K562 (cell line): ENCODE data around the gene ZEB2. TPM values are rescaled to one million over a fixed set of nuclear protein-coding genes. Genes with fewer than 3 reads are reported as not detected.
A peak's percentile ranks its signal among the peaks of the same experiment; 100 is the strongest.

Experiments used
- ARID1B ChIP-seq: fragments of 450-650 bp; IDR thresholded peaks from 2 replicates; pipeline ENCODE4 v1.6.1; 2016; ENCODE audit warnings: antibody characterized with exemption, mild to moderate bottlenecking, inconsistent platforms
- ARID4B ChIP-seq: sonication (generic); formaldehyde crosslinking; IDR thresholded peaks from 2 replicates; pipeline ENCODE4 v1.8.0; 2022; ENCODE audit warnings: mild to moderate bottlenecking, missing genetic modification reagents
- CBFA2T3 ChIP-seq: fragments of 450-650 bp; IDR thresholded peaks from 2 replicates; pipeline ENCODE4 v1.6.1; 2017
- CREB5 ChIP-seq: fragments of 250-450 bp; sonication (Bioruptor Pico); IDR thresholded peaks from 2 replicates; pipeline ENCODE4 v1.5.0; 2020; ENCODE audit warnings: mild to moderate bottlenecking
- EP300 ChIP-seq: IDR thresholded peaks from 2 replicates; pipeline ENCODE4 v1.6.1; 2012; ENCODE audit warnings: low read length, improper control_type of control experiment
- ETS2 ChIP-seq: IDR thresholded peaks from 2 replicates; pipeline ENCODE4 v1.6.1; 2016; ENCODE audit warnings: borderline replicate concordance, missing genetic modification characterization, mild to moderate bottlenecking, moderate library complexity, missing compliant biosample characterization; ENCODE audit not compliant: poor library complexity, severe bottlenecking
- GABPB1 ChIP-seq: sonication (generic); formaldehyde crosslinking; IDR thresholded peaks from 2 replicates; pipeline ENCODE4 v1.8.0; 2022; ENCODE audit warnings: mild to moderate bottlenecking, missing genetic modification reagents
- HMBOX1 ChIP-seq: sonication (generic); IDR thresholded peaks from 2 replicates; pipeline ENCODE4 v1.6.1; 2016
- LCOR ChIP-seq: sonication (generic); formaldehyde crosslinking; IDR thresholded peaks from 2 replicates; pipeline ENCODE4 v1.8.0; 2022; ENCODE audit warnings: mild to moderate bottlenecking, missing genetic modification reagents
- NR2C2 ChIP-seq, 2 experiments: fragments of 200-800 bp in 1 of 2; sonication (Bioruptor generic) in 1 of 2; sonication (generic) in 1 of 2; formaldehyde crosslinking in 1 of 2; IDR thresholded peaks; 2 replicates each; pipeline versions ENCODE4 v1.6.1 to v1.8.0; 2016 to 2022; ENCODE audit warnings: mild to moderate bottlenecking in 1 of 2, missing compliant biosample characterization in 1 of 2, missing genetic modification characterization in 1 of 2, missing genetic modification reagents in 1 of 2
- PRPF4 ChIP-seq: fragments of 200-400 bp; formaldehyde crosslinking; IDR thresholded peaks from one replicate; pipeline ENCODE4 v1.6.1; 2017; ENCODE audit warnings: low read length, low read depth, mild to moderate bottlenecking; ENCODE audit not compliant: insufficient read depth, poor library complexity, severe bottlenecking
- PTTG1 ChIP-seq: fragments of 450-650 bp; IDR thresholded peaks from 2 replicates; pipeline ENCODE4 v1.6.1; 2016; ENCODE audit warnings: low read depth, mild to moderate bottlenecking, missing genetic modification characterization, missing compliant biosample characterization
- RBM15 ChIP-seq: fragments of 200-400 bp; formaldehyde crosslinking; IDR thresholded peaks from 2 replicates; pipeline ENCODE4 v1.6.1; 2018; ENCODE audit warnings: mild to moderate bottlenecking, low read length, moderate library complexity; ENCODE audit not compliant: insufficient read depth
- SMARCE1 ChIP-seq: fragments of 450-650 bp; IDR thresholded peaks from 2 replicates; pipeline ENCODE4 v1.7.1; 2016; ENCODE audit warnings: mild to moderate bottlenecking
- STAG1 ChIP-seq: sonication (generic); formaldehyde crosslinking; IDR thresholded peaks from 2 replicates; pipeline ENCODE4 v1.5.0; 2020; ENCODE audit warnings: missing genetic modification reagents, borderline replicate concordance
- TEAD4 ChIP-seq, 2 experiments: sonication (generic) in 1 of 2; formaldehyde crosslinking in 1 of 2; IDR thresholded peaks; 2 replicates each; pipeline versions ENCODE4 v1.6.1 to v1.8.0; 2012 to 2022; ENCODE audit warnings: borderline replicate concordance in 1 of 2, inconsistent platforms in 1 of 2, low read length in 1 of 2, mild to moderate bottlenecking in 1 of 2, missing genetic modification reagents in 1 of 2
- THRB ChIP-seq: fragments of 450-650 bp; formaldehyde crosslinking; conservative IDR thresholded peaks from 2 replicates; pipeline ENCODE4 v1.4.0; 2022; ENCODE audit warnings: mild to moderate bottlenecking, missing genetic modification characterization
- ZEB2 ChIP-seq: fragments of 450-650 bp; IDR thresholded peaks from 2 replicates; pipeline ENCODE4 v1.6.1; 2016
- ZNF23 ChIP-seq: fragments of 250-450 bp; sonication (Bioruptor Pico); IDR thresholded peaks from 2 replicates; pipeline ENCODE4 v1.4.0; 2020; ENCODE audit warnings: mild to moderate bottlenecking
- ZNF282 ChIP-seq: sonication (generic); formaldehyde crosslinking; IDR thresholded peaks from 2 replicates; pipeline ENCODE4 v1.8.1; 2023; ENCODE audit warnings: missing genetic modification reagents
- polyA plus RNA-seq, 8 experiments: library from polyadenylated mRNA; depleted of rRNA in 4 of 8; stranded (reverse) in 5 of 8; unstranded in 3 of 8; fragments of >200 nt; fragmentation: Nextera tagmentation in 2 of 8; fragmentation: Illumina TruSeq in 1 of 8; extraction: Ambion mirVana in 2 of 8; extraction: Trizol in 1 of 8; gene quantifications; 2 replicates each; pipeline versions ENCODE4 v1.2.1 to v1.2.3, GENCODE V29; 2011 to 2014; ENCODE audit warnings: inconsistent platforms in 1 of 8, missing spikeins in 1 of 8
- total RNA-seq, 7 experiments: library from RNA; depleted of rRNA in 6 of 7; stranded (reverse); fragments of >200 nt in 6 of 7; fragmentation: Illumina TruSeq in 2 of 7; extraction: Trizol in 2 of 7; gene quantifications; 2 replicates each; pipeline versions ENCODE4 v1.2.1 to v1.2.3, GENCODE V29; 2011 to 2021; ENCODE audit warnings: low replicate concordance in 1 of 7

ZEB2 gene
- total and polyA plus RNA-seq, 9 of the 15 experiments (the other 6 are each of a cell fraction or from before 2014, with no cell fraction given) = 15.1 to 113 (median 72.3) TPM

GRCh38 chr2:144505245-144505831 lies 14.6 kb downstream of the ZEB2 start (continued):
- TF ChIP-seq ARID4B (CRISPR knock-in tag) (no peak), GABPB1 (CRISPR knock-in tag) (no peak), LCOR (CRISPR knock-in tag) (no peak), TEAD4 (IDR thresholded peaks at IDR 0.05; ENCODE audit: low read length) (peak; percentile 26; the same call in 1 of the 2 replicates), TEAD4 (CRISPR knock-in tag; IDR thresholded peaks at IDR 0.05; ENCODE audit: borderline replicate concordance) (no peak), NR2C2 (CRISPR knock-in tag; IDR thresholded peaks at IDR 0.05) (no peak), NR2C2 (tag; IDR thresholded peaks at IDR 0.05) (peak; percentile 47; the same call in 1 of the 2 replicates), ZEB2 (no peak), ARID1B (peak; percentile 68), PTTG1 (tag) (no peak), RBM15 (no peak), PRPF4 (no peak), SMARCE1 (0 out of 2 replicates have a peak, but pooled peaks have one; percentile 15), HMBOX1 (peak; percentile 60; the same call in 1 of the 2 replicates), ZNF282 (CRISPR knock-in tag) (no peak), STAG1 (CRISPR knock-in tag) (no peak), CBFA2T3 (peak; percentile 62), THRB (CRISPR knock-in tag) (peak; percentile 48; the same call in 1 of the 2 replicates), ETS2 (tag) (no peak), CREB5 (CRISPR knock-in tag) (no peak), EP300 (peak; percentile 62; the same call in 1 of the 2 replicates), ZNF23 (CRISPR knock-in tag) (0 out of 2 replicates have a peak, but pooled peaks have one; percentile 16)
